ENCODE results near the gene SLC12A3.

SLC12A3 gene

DNA sequence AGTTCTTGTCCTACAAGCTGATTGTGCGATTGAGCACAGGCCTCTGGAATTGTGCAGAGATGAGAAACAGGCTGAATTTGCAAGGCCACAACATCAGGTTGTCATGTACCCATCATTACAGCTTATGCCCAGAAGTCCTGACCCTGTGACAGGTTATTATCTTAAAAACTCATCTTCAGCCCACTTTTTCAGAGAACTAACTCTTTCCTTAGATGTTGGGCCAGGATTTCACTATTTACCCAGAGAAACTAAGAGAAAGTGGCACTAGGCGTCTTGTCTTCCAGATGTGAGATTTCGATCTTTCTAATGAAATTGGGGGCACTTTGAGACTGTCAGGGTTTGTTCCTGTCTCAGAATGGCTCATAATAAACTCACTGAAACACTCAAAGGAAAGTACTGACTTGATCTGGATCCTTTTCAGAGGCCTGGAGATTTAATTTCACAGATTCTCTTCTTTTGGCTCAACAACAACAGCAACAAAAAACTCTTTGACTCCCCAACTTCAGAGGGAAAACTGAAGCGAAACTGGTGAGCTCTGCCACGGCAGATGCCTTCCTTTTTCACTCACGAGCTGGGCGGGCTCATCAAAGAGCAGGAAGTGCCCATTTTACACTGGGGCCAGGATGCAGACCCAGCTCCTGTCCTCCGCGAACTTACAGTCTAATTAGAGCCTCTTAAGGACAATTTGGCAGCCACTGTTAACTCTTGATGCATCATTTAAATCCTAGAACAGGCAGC is 17.7 kb upstream of the SLC12A3 start:
- no peak overlapping the region for H2AFZ ChIP-seq (ENCODE audit: low read depth, low read length, severe bottlenecking)
- no peak overlapping the region for H3K4me2 ChIP-seq (ENCODE audit: low read depth, low read length, poor library complexity, severe bottlenecking)
- TF ChIP-seq, protein P1, sequence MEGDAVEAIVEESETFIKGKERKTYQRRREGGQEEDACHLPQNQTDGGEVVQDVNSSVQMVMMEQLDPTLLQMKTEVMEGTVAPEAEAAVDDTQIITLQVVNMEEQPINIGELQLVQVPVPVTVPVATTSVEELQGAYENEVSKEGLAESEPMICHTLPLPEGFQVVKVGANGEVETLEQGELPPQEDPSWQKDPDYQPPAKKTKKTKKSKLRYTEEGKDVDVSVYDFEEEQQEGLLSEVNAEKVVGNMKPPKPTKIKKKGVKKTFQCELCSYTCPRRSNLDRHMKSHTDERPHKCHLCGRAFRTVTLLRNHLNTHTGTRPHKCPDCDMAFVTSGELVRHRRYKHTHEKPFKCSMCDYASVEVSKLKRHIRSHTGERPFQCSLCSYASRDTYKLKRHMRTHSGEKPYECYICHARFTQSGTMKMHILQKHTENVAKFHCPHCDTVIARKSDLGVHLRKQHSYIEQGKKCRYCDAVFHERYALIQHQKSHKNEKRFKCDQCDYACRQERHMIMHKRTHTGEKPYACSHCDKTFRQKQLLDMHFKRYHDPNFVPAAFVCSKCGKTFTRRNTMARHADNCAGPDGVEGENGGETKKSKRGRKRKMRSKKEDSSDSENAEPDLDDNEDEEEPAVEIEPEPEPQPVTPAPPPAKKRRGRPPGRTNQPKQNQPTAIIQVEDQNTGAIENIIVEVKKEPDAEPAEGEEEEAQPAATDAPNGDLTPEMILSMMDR (IDR thresholded peaks at IDR 0.05; ENCODE audit: insufficient read depth, low read length, poor library complexity, severe bottlenecking) = no peak
- no peak for TF ChIP-seq EZH2phosphoT487 (conservative IDR thresholded peaks at IDR 0.05; ENCODE audit: low read length)
- H3K36me3 ChIP-seq (ENCODE audit: low read length) = no peaks in the 10 kb centered on the region
- no peak overlapping the region for H3K9ac ChIP-seq (ENCODE audit: low read length)
- H3K79me2 ChIP-seq (ENCODE audit: insufficient read depth, low read length) = no peaks in the 10 kb centered on the region
- H3F3A ChIP-seq (ENCODE audit: insufficient read depth) = no peaks in the 10 kb centered on the region
- H3K4me3 ChIP-seq (ENCODE audit: insufficient read depth, low read length, poor library complexity, severe bottlenecking) = no peak overlapping the region
- no peaks in the 10 kb centered on the region for H3K9me2 ChIP-seq (replicated peaks; ENCODE audit: insufficient read depth, low read length)
- H3K27ac ChIP-seq (ENCODE audit: low read depth, low read length) = no peak overlapping the region
- no peaks in the 10 kb centered on the region for H4K20me1 ChIP-seq (ENCODE audit: low read depth, low read length)
- H3K9me3 ChIP-seq (ENCODE audit: insufficient read depth, low read length) = no peaks in the 10 kb centered on the region
- no peaks in the 10 kb centered on the region for H3K27me3 ChIP-seq (ENCODE audit: low read length)

DNA sequence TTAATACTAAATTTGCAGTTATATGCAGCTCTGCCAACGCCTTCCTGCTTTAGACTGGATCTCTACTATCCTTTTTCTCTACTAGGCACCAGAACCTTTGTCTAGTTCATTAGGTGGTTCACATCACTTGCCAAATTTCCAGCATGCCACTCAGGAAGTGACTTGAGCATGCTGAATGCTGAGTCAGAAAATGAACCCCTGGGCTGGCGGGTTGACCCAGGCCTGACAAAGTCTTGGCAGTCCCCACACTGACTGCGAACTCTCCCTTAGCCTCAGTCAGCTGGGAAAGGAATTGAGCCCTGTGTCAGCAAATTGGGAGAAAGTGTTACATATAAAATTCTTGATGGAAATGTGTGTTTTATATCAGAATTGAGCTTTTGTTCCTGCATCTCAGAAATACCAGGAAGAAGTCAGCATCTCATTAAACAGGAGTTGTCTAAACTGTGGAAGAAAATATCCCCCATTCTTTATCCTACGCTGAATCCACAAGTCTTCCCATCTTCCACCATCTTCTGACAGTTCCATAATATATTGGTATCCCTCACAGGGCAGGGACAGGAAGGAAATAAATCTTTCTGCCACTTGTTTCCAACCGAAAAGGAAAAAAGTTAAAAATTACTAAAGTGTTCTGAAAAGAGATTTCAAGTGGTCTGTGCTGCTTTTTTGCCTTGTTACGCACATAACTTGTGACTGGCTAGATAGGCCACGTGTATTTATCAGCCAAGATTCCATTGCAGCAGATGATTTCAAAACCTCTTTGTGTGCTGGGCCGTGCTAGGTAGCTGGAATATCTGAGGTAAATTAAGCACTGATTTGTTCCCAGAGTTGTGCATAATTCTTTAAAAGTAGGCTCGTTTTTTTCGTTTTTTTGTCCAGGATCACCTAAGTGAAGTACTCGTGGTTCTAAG is 16.7 kb upstream of the SLC12A3 start:
- Histone ChIP-seq H3K4me2 (ENCODE audit: low read depth, low read length, poor library complexity, severe bottlenecking) (no peak overlapping the region), H3K27ac (ENCODE audit: low read depth, low read length) (no peak overlapping the region), H3K4me3 (ENCODE audit: insufficient read depth, low read length, poor library complexity, severe bottlenecking) (no peak overlapping the region), H3K9ac (ENCODE audit: low read length) (no peak overlapping the region), H3K27me3 (ENCODE audit: low read length) (no peaks in the 10 kb centered on the region), H4K20me1 (ENCODE audit: low read depth, low read length) (no peaks in the 10 kb centered on the region), H3K79me2 (ENCODE audit: insufficient read depth, low read length) (no peaks in the 10 kb centered on the region), H3K9me2 (replicated peaks; ENCODE audit: insufficient read depth, low read length) (no peaks in the 10 kb centered on the region), H3K36me3 (ENCODE audit: low read length) (no peaks in the 10 kb centered on the region), H2AFZ (ENCODE audit: low read depth, low read length, severe bottlenecking) (no peak overlapping the region), H3F3A (ENCODE audit: insufficient read depth) (no peaks in the 10 kb centered on the region), H3K9me3 (ENCODE audit: insufficient read depth, low read length) (no peaks in the 10 kb centered on the region)
- TF ChIP-seq, protein P1 (IDR thresholded peaks at IDR 0.05; ENCODE audit: insufficient read depth, low read length, poor library complexity, severe bottlenecking) = no peak
- TF ChIP-seq EZH2phosphoT487 (conservative IDR thresholded peaks at IDR 0.05; ENCODE audit: low read length) = no peak

DNA sequence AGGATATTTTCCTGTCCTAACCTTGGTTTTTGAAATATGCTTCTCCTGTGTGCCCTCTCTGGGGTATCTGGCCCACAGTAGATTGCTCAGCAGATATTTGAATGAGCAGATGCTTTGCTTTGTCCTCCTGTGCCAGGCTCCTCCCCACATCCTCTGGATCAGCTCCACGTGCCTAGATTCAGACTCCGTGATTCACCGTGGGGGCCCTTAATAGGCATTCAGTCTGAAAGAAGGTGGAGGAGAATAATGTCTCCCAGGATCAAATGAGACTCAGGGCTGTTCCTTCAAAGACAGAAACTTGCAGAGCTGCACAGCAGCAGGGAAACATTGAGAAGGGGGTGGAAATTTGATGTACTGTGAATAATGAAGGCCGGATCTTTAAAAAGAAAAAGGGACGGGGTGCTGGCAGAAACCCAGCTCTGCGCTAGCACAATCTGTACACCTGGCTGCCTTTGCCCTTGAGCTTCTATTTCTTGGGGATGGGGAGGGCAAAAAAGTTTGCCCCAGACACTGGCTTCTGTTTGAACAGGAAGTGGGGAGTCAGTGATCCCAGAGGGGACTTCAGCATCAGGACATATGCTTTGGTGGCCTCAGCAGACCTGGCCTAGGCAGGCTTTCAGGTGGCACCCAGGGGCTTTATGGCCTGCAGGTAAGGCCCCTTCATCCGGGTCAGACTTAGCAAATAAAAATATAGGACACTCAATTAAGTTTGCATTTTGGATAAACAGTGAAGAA is 15.9 kb upstream of the SLC12A3 start:
- Histone ChIP-seq H3K4me3 (ENCODE audit: insufficient read depth, low read length, poor library complexity, severe bottlenecking) (no peak overlapping the region), H3K4me2 (ENCODE audit: low read depth, low read length, poor library complexity, severe bottlenecking) (no peak overlapping the region), H3K79me2 (ENCODE audit: insufficient read depth, low read length) (no peaks in the 10 kb centered on the region), H4K20me1 (ENCODE audit: low read depth, low read length) (no peaks in the 10 kb centered on the region), H3K27me3 (ENCODE audit: low read length) (no peaks in the 10 kb centered on the region), H2AFZ (ENCODE audit: low read depth, low read length, severe bottlenecking) (no peak overlapping the region), H3F3A (ENCODE audit: insufficient read depth) (no peaks in the 10 kb centered on the region), H3K9ac (ENCODE audit: low read length) (no peak overlapping the region), H3K36me3 (ENCODE audit: low read length) (no peaks in the 10 kb centered on the region), H3K9me3 (ENCODE audit: insufficient read depth, low read length) (no peaks in the 10 kb centered on the region), H3K9me2 (replicated peaks; ENCODE audit: insufficient read depth, low read length) (no peaks in the 10 kb centered on the region), H3K27ac (ENCODE audit: low read depth, low read length) (no peak overlapping the region)
- TF ChIP-seq, protein P1 (IDR thresholded peaks at IDR 0.05; ENCODE audit: insufficient read depth, low read length, poor library complexity, severe bottlenecking) = no peak
- TF ChIP-seq EZH2phosphoT487 (conservative IDR thresholded peaks at IDR 0.05; ENCODE audit: low read length) = no peak

Measured in SU-DHL-6 (cell line).